GM23338 (cell line): ENCODE data around the gene C4BPA. TPM values are rescaled to one million over a fixed set of nuclear protein-coding genes. Genes with fewer than 3 reads are reported as not detected.

Experiments used
- ATAC-seq: fragments of 200-7000 bp; cut with Tn5 transposase; 3 replicates; pipeline ENCODE4 v1.9.1; 2020
- DNase-seq: peaks from one replicate; pipeline ENCODE4 v3.0.0-alpha.2; 2015; ENCODE audit warnings: low spot score
- H2AFZ ChIP-seq: fragments of 200-600 bp; sonication (generic); 2 replicates; pipeline ENCODE4 v1.8.0; 2016; ENCODE audit warnings: antibody characterized with exemption, mild to moderate bottlenecking, moderate library complexity
- H3F3A ChIP-seq: fragments of 200-600 bp; sonication (generic); replicated peaks from 2 replicates; pipeline ENCODE4 v1.8.0; 2017; ENCODE audit warnings: antibody characterized with exemption, mixed run types, low read depth
- H3K27ac ChIP-seq: fragments of 200-600 bp; sonication (generic); 2 replicates; pipeline ENCODE4 v1.6.1; 2016; ENCODE audit warnings: low read depth
- H3K27me3 ChIP-seq: fragments of 200-600 bp; sonication (generic); 2 replicates; pipeline ENCODE4 v1.8.0; 2016; ENCODE audit warnings: mild to moderate bottlenecking, mixed run types, moderate library complexity; ENCODE audit not compliant: insufficient read depth
- H3K36me3 ChIP-seq: fragments of 200-600 bp; sonication (generic); 2 replicates; pipeline ENCODE4 v1.8.0; 2016; ENCODE audit warnings: mild to moderate bottlenecking; ENCODE audit not compliant: insufficient read depth
- H3K4me1 ChIP-seq: fragments of 200-600 bp; sonication (generic); 2 replicates; pipeline ENCODE4 v1.8.0; 2016; ENCODE audit warnings: mild to moderate bottlenecking, moderate library complexity; ENCODE audit not compliant: insufficient read depth
- H3K4me2 ChIP-seq: fragments of 200-600 bp; sonication (generic); 2 replicates; pipeline ENCODE4 v1.7.1; 2017; ENCODE audit warnings: mixed run types
- H3K4me3 ChIP-seq: fragments of 200-600 bp; sonication (generic); 2 replicates; pipeline ENCODE4 v1.6.1; 2016; ENCODE audit warnings: mixed run types
- H3K79me2 ChIP-seq: fragments of 200-600 bp; sonication (generic); replicated peaks from 2 replicates; pipeline ENCODE4 v1.8.0; 2017; ENCODE audit warnings: mild to moderate bottlenecking; ENCODE audit not compliant: insufficient read depth
- H3K9me2 ChIP-seq: fragments of 200-600 bp; sonication (generic); 2 replicates; pipeline ENCODE4 v1.8.0; 2017; ENCODE audit not compliant: insufficient read depth
- H4K20me1 ChIP-seq: fragments of 200-600 bp; sonication (generic); replicated peaks from 2 replicates; pipeline ENCODE4 v1.8.0; 2017; ENCODE audit warnings: mild to moderate bottlenecking; ENCODE audit not compliant: insufficient read depth
- H3K27ac Mint-ChIP-seq: 2 replicates; pipeline ENCODE4 v1.8.0; 2020; ENCODE audit warnings: inconsistent platforms, mild to moderate bottlenecking, moderate library complexity, mixed read lengths
- H3K27me3 Mint-ChIP-seq: 3 replicates; pipeline ENCODE4 v1.8.0; 2022; ENCODE audit warnings: low read depth, mild to moderate bottlenecking, moderate library complexity, mixed read lengths, inconsistent platforms; ENCODE audit not compliant: insufficient read depth, poor library complexity
- H3K36me3 Mint-ChIP-seq: 3 replicates; pipeline ENCODE4 v1.8.0; 2021; ENCODE audit warnings: low read depth, mild to moderate bottlenecking, inconsistent platforms, moderate library complexity, mixed read lengths
- H3K4me1 Mint-ChIP-seq: 3 replicates; pipeline ENCODE4 v1.8.0; 2020; ENCODE audit warnings: mild to moderate bottlenecking, inconsistent platforms, mixed read lengths
- H3K4me3 Mint-ChIP-seq: 3 replicates; pipeline ENCODE4 v1.8.0; 2021; ENCODE audit warnings: moderate library complexity, mild to moderate bottlenecking, inconsistent platforms, mixed read lengths
- H3K9me3 Mint-ChIP-seq: 3 replicates; pipeline ENCODE4 v1.8.0; 2020; ENCODE audit warnings: moderate library complexity, mild to moderate bottlenecking, inconsistent platforms, mixed read lengths
- CREB1 ChIP-seq: fragments of 250-450 bp; sonication (Bioruptor Pico); IDR thresholded peaks from 2 replicates; pipeline ENCODE4 v1.5.0; 2020; ENCODE audit warnings: low read depth, mild to moderate bottlenecking, moderate library complexity
- EZH2 ChIP-seq: fragments of 200-600 bp; sonication (generic); IDR thresholded peaks from one replicate; pipeline ENCODE4 v1.8.0; 2017; ENCODE audit warnings: antibody characterized with exemption, mild to moderate bottlenecking, low read depth; ENCODE audit not compliant: unreplicated experiment
- EZH2phosphoT487 ChIP-seq: fragments of 200-600 bp; sonication (generic); IDR thresholded peaks from one replicate; pipeline ENCODE4 v1.8.1; 2018; ENCODE audit warnings: antibody characterized with exemption; ENCODE audit not compliant: unreplicated experiment
- JUNB ChIP-seq: IDR thresholded peaks from one replicate; pipeline ENCODE4 v1.6.1; 2016; ENCODE audit warnings: antibody characterized with exemption; ENCODE audit not compliant: unreplicated experiment
- NANOG ChIP-seq: IDR thresholded peaks from 2 replicates; pipeline ENCODE4 v1.6.1; 2016; ENCODE audit warnings: antibody characterized with exemption, borderline replicate concordance
- POLR2AphosphoS5 ChIP-seq: IDR thresholded peaks from 2 replicates; pipeline ENCODE4 v1.6.1; 2016; ENCODE audit warnings: antibody characterized with exemption, low read depth
- STAT1 ChIP-seq: IDR thresholded peaks from one replicate; pipeline ENCODE4 v1.6.1; 2016; ENCODE audit warnings: antibody characterized with exemption; ENCODE audit not compliant: unreplicated experiment
- ZNF114 ChIP-seq: fragments of 250-450 bp; sonication (Bioruptor Pico); IDR thresholded peaks from 2 replicates; pipeline ENCODE4 v1.5.0; 2020; ENCODE audit warnings: mild to moderate bottlenecking, moderate library complexity
- ZNF331 ChIP-seq: fragments of 250-450 bp; sonication (Bioruptor Pico); IDR thresholded peaks from 2 replicates; pipeline ENCODE4 v1.5.0; 2020; ENCODE audit warnings: low read depth, mild to moderate bottlenecking, moderate library complexity
- polyA plus RNA-seq: library from polyadenylated mRNA; unstranded; fragments of >200 nt; fragmentation: Nextera tagmentation; extraction: Ambion mirVana; gene quantifications from 2 replicates; pipeline ENCODE4 v1.2.1, GENCODE V29; 2016
- total RNA-seq: library from RNA; depleted of rRNA; stranded (reverse); fragments of >200 nt; shearing (Covaris generic); gene quantifications from 2 replicates; pipeline ENCODE4 v1.2.3, GENCODE V29; 2014
- TF ChIP-seq, protein P1 (sequence below): IDR thresholded peaks from 2 replicates; pipeline ENCODE4 v1.6.1; 2016; ENCODE audit warnings: antibody characterized with exemption
- TF ChIP-seq, protein P2 (sequence below), 2 experiments: fragments of 200-600 bp in 1 of 2; sonication (generic) in 1 of 2; conservative IDR thresholded peaks; 2 replicates each; pipeline versions ENCODE4 v1.5.1 to v1.6.1; 2016 to 2017; ENCODE audit warnings: antibody characterized with exemption in 2 of 2, low read depth in 2 of 2, mild to moderate bottlenecking in 2 of 2, moderate library complexity in 1 of 2
- TF ChIP-seq, protein P3 (sequence below): IDR thresholded peaks from one replicate; pipeline ENCODE4 v1.6.1; 2018; ENCODE audit warnings: antibody characterized with exemption; ENCODE audit not compliant: unreplicated experiment
- TF ChIP-seq, protein P4 (sequence below): fragments of 250-450 bp; sonication (Bioruptor Pico); IDR thresholded peaks from 2 replicates; pipeline ENCODE4 v1.5.0; 2020; ENCODE audit warnings: mild to moderate bottlenecking, moderate library complexity

Gene C4BPA
- total and polyA plus RNA-seq, 2 experiments from 2014 or later: not detected

DNA sequence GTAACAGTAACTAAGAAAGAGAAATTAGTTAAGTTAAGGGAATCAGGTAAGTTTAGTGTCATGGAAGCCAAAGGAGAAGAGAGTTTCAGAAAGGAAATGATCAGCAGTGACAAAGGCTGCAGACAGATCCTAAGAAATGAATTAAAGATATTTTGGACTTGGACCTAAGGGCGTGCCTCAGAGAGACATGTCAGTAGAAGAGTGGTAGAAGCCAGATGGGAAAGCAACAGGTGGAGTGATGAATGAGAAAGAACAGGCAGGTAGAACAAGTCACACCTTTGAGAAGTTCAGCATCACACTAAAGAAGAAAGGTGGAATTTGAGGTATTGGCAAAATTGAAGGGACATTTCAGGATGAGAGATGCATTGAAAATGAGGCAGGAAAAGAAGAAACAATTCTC is 1.4 kb upstream of the C4BPA start:
- H3F3A ChIP-seq: no peaks in the 10 kb centered on the region
- H3K9me2 ChIP-seq: peaks cover 23% of the 10 kb centered on the region
- Mint-ChIP-seq H3K27me3 (no peaks in the 10 kb centered on the region), H3K4me1 (peaks cover 5% of the 10 kb centered on the region; the same call in 2 of the 3 replicates), H3K9me3 (peaks cover 22% of the 10 kb centered on the region), H3K36me3 (peaks cover 9% of the 10 kb centered on the region; the same call in 2 of the 3 replicates), H3K4me3 (no peak overlapping the region), H3K27ac (no peak overlapping the region)
- no peak for TF ChIP-seq STAT1
- TF ChIP-seq EZH2: no peak
- no peak for TF ChIP-seq EZH2phosphoT487
- TF ChIP-seq, protein P1, sequence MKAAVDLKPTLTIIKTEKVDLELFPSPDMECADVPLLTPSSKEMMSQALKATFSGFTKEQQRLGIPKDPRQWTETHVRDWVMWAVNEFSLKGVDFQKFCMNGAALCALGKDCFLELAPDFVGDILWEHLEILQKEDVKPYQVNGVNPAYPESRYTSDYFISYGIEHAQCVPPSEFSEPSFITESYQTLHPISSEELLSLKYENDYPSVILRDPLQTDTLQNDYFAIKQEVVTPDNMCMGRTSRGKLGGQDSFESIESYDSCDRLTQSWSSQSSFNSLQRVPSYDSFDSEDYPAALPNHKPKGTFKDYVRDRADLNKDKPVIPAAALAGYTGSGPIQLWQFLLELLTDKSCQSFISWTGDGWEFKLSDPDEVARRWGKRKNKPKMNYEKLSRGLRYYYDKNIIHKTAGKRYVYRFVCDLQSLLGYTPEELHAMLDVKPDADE: no peak
- TF ChIP-seq, protein P2, sequence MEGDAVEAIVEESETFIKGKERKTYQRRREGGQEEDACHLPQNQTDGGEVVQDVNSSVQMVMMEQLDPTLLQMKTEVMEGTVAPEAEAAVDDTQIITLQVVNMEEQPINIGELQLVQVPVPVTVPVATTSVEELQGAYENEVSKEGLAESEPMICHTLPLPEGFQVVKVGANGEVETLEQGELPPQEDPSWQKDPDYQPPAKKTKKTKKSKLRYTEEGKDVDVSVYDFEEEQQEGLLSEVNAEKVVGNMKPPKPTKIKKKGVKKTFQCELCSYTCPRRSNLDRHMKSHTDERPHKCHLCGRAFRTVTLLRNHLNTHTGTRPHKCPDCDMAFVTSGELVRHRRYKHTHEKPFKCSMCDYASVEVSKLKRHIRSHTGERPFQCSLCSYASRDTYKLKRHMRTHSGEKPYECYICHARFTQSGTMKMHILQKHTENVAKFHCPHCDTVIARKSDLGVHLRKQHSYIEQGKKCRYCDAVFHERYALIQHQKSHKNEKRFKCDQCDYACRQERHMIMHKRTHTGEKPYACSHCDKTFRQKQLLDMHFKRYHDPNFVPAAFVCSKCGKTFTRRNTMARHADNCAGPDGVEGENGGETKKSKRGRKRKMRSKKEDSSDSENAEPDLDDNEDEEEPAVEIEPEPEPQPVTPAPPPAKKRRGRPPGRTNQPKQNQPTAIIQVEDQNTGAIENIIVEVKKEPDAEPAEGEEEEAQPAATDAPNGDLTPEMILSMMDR (conservative IDR thresholded peaks at IDR 0.05; ENCODE audit: low read depth in 2 of 2): no peak
- TF ChIP-seq POLR2AphosphoS5: no peak
- TF ChIP-seq NANOG: no peak
- no peak for TF ChIP-seq CREB1 (CRISPR knock-in tag)
- TF ChIP-seq, protein P3, sequence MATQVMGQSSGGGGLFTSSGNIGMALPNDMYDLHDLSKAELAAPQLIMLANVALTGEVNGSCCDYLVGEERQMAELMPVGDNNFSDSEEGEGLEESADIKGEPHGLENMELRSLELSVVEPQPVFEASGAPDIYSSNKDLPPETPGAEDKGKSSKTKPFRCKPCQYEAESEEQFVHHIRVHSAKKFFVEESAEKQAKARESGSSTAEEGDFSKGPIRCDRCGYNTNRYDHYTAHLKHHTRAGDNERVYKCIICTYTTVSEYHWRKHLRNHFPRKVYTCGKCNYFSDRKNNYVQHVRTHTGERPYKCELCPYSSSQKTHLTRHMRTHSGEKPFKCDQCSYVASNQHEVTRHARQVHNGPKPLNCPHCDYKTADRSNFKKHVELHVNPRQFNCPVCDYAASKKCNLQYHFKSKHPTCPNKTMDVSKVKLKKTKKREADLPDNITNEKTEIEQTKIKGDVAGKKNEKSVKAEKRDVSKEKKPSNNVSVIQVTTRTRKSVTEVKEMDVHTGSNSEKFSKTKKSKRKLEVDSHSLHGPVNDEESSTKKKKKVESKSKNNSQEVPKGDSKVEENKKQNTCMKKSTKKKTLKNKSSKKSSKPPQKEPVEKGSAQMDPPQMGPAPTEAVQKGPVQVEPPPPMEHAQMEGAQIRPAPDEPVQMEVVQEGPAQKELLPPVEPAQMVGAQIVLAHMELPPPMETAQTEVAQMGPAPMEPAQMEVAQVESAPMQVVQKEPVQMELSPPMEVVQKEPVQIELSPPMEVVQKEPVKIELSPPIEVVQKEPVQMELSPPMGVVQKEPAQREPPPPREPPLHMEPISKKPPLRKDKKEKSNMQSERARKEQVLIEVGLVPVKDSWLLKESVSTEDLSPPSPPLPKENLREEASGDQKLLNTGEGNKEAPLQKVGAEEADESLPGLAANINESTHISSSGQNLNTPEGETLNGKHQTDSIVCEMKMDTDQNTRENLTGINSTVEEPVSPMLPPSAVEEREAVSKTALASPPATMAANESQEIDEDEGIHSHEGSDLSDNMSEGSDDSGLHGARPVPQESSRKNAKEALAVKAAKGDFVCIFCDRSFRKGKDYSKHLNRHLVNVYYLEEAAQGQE: no peak
- TF ChIP-seq ZNF331: no peak
- TF ChIP-seq, protein P4, sequence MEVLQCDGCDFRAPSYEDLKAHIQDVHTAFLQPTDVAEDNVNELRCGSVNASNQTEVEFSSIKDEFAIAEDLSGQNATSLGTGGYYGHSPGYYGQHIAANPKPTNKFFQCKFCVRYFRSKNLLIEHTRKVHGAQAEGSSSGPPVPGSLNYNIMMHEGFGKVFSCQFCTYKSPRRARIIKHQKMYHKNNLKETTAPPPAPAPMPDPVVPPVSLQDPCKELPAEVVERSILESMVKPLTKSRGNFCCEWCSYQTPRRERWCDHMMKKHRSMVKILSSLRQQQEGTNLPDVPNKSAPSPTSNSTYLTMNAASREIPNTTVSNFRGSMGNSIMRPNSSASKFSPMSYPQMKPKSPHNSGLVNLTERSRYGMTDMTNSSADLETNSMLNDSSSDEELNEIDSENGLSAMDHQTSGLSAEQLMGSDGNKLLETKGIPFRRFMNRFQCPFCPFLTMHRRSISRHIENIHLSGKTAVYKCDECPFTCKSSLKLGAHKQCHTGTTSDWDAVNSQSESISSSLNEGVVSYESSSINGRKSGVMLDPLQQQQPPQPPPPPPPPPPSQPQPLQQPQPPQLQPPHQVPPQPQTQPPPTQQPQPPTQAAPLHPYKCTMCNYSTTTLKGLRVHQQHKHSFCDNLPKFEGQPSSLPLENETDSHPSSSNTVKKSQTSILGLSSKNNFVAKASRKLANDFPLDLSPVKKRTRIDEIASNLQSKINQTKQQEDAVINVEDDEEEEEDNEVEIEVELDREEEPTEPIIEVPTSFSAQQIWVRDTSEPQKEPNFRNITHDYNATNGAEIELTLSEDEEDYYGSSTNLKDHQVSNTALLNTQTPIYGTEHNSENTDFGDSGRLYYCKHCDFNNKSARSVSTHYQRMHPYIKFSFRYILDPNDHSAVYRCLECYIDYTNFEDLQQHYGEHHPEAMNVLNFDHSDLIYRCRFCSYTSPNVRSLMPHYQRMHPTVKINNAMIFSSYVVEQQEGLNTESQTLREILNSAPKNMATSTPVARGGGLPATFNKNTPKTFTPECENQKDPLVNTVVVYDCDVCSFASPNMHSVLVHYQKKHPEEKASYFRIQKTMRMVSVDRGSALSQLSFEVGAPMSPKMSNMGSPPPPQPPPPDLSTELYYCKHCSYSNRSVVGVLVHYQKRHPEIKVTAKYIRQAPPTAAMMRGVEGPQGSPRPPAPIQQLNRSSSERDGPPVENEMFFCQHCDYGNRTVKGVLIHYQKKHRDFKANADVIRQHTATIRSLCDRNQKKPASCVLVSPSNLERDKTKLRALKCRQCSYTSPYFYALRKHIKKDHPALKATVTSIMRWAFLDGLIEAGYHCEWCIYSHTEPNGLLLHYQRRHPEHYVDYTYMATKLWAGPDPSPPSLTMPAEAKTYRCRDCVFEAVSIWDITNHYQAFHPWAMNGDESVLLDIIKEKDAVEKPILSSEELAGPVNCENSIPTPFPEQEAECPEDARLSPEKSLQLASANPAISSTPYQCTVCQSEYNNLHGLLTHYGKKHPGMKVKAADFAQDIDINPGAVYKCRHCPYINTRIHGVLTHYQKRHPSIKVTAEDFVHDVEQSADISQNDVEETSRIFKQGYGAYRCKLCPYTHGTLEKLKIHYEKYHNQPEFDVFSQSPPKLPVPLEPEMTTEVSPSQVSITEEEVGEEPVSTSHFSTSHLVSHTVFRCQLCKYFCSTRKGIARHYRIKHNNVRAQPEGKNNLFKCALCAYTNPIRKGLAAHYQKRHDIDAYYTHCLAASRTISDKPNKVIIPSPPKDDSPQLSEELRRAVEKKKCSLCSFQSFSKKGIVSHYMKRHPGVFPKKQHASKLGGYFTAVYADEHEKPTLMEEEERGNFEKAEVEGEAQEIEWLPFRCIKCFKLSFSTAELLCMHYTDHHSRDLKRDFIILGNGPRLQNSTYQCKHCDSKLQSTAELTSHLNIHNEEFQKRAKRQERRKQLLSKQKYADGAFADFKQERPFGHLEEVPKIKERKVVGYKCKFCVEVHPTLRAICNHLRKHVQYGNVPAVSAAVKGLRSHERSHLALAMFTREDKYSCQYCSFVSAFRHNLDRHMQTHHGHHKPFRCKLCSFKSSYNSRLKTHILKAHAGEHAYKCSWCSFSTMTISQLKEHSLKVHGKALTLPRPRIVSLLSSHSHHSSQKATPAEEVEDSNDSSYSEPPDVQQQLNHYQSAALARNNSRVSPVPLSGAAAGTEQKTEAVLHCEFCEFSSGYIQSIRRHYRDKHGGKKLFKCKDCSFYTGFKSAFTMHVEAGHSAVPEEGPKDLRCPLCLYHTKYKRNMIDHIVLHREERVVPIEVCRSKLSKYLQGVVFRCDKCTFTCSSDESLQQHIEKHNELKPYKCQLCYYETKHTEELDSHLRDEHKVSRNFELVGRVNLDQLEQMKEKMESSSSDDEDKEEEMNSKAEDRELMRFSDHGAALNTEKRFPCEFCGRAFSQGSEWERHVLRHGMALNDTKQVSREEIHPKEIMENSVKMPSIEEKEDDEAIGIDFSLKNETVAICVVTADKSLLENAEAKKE (CRISPR knock-in tag): no peak
- TF ChIP-seq JUNB: no peak
- TF ChIP-seq ZNF114 (CRISPR knock-in tag): no peak
- H3K4me3 ChIP-seq: no peak overlapping the region
- H3K4me2 ChIP-seq: no peak overlapping the region
- no peak overlapping the region for H2AFZ ChIP-seq
- DNase-seq: no peak
- no peak for ATAC-seq
- no peaks in the 10 kb centered on the region for H3K79me2 ChIP-seq
- no peaks in the 10 kb centered on the region for H3K27me3 ChIP-seq
- H4K20me1 ChIP-seq: no peaks in the 10 kb centered on the region
- H3K4me1 ChIP-seq: no peaks in the 10 kb centered on the region
- no peaks in the 10 kb centered on the region; the same call in 1 of the 2 replicates for H3K36me3 ChIP-seq
- no peak overlapping the region for H3K27ac ChIP-seq
